Lower leg skin (tissue), 4 donors: ENCODE results near the gene BAZ1B. TPM values are rescaled to one million over a fixed set of nuclear protein-coding genes. Genes with fewer than 3 reads are reported as not detected.

Experiments
- DNase-seq, 2 donors: peaks; one replicate each; pipeline ENCODE4 v3.0.0-alpha.2; 2019; ENCODE audit warnings: low spot score in 2 of 2
- H3K4me3 ChIP-seq: fragments of 200-600 bp; sonication (generic); 2 replicates; pipeline ENCODE4 v1.5.1; 2017; ENCODE audit warnings: mild to moderate bottlenecking, low read depth; ENCODE audit not compliant: poor library complexity, severe bottlenecking
- POLR2A ChIP-seq, 2 donors: fragments of 450-650 bp; IDR thresholded peaks; one replicate each; pipeline ENCODE4 v1.6.1; 2016 to 2017; ENCODE audit warnings: antibody characterized with exemption in 2 of 2, mild to moderate bottlenecking in 1 of 2, moderate library complexity in 1 of 2
- WGBS, 2 donors: methylation state at CpG; one replicate each; pipeline ENCODE4 v1.1.5; 2018; 5-methylcytosine and 5-hydroxymethylcytosine counted together
- intact Hi-C: fragments of 100-400 bp; cut with DNase I; formaldehyde crosslinking; loops from one replicate; pipeline ENCODE4 v1.15.0; 2023; ENCODE audit warnings: low total_unique reads
- total RNA-seq, 4 donors: library from RNA; depleted of rRNA; stranded (reverse); fragments of >200 nt; gene quantifications; one replicate each; pipeline ENCODE4 v1.1.0, GENCODE V29; 2016
- TF ChIP-seq, protein P1 (sequence below), 3 donors: fragments of 450-650 bp; IDR thresholded peaks; one replicate each; pipeline ENCODE4 v1.5.1; 2016; ENCODE audit warnings: antibody characterized with exemption in 3 of 3, mild to moderate bottlenecking in 3 of 3, moderate library complexity in 2 of 3

Gene BAZ1B
- total RNA-seq, 4 donors from 2014 or later: 22.6 to 33.6 (median 28.8) TPM

DNA sequence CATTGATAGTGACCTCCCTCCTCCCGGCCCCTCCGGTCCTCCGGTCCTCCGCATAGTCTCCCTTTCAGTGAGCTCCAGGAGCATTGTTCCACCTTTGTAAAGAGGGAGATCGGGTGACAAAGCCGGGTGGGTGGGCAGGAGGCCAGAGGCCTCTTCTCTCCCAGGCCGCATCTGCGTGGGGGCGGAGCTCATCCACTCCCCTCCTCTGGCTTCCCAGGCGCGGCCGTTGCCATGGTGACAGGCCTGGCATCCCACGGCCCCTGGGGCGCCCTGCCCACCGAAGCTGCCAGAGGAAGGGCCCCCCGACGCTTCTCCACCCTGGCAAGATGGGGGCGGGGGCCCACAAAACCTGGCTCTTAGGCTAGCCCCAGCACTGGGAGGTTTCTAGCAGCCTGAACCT lies 92.9 kb downstream of the BAZ1B start:
- intact Hi-C loops: no loop called here
- TF ChIP-seq, protein P1, sequence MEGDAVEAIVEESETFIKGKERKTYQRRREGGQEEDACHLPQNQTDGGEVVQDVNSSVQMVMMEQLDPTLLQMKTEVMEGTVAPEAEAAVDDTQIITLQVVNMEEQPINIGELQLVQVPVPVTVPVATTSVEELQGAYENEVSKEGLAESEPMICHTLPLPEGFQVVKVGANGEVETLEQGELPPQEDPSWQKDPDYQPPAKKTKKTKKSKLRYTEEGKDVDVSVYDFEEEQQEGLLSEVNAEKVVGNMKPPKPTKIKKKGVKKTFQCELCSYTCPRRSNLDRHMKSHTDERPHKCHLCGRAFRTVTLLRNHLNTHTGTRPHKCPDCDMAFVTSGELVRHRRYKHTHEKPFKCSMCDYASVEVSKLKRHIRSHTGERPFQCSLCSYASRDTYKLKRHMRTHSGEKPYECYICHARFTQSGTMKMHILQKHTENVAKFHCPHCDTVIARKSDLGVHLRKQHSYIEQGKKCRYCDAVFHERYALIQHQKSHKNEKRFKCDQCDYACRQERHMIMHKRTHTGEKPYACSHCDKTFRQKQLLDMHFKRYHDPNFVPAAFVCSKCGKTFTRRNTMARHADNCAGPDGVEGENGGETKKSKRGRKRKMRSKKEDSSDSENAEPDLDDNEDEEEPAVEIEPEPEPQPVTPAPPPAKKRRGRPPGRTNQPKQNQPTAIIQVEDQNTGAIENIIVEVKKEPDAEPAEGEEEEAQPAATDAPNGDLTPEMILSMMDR (IDR thresholded peaks at IDR 0.05): no peak
- no peak for TF ChIP-seq POLR2A (IDR thresholded peaks at IDR 0.05)
- DNase-seq: no peak
- WGBS, 2 donors: 22 to 38% methylated on average over 9 to 15 of the region's 18 CpGs
- no peak overlapping the region for H3K4me3 ChIP-seq

DNA sequence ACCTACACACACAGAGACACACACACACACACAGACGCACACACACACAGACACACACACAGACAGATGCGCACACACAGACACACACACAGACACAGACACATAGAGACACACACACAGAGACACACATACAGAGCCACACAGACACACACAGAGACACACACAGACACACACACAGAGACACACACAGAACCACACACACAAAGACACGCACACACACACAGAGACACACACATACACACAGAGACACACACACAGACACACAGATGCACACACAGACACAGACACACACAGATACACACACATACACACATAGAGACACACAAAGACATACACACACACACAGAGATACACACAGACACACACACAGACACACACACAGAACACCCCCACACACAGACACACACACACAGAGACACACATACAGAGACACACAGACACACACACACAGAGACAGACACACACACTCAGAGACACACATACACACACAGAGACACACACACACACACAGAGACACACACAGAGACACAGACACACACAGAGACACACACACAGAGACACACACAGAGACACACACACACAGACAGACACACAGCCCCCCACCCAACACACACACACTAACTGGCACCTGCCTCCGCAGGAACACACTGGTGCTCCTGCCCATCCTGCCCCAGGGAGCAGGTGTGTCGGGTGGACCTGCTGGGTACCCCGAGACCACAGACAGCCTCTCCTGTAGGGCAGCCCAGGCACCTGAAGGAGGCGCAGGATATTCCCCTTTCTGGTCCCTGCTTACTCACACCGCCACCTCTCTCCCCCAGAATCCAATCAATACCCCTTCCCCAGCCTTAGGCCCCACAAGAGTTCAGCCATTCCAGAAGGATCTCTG lies 93.9 kb downstream of the BAZ1B start:
- intact Hi-C loops: no loop called here
- 71 to 81% methylated on average over 8 of the region's 8 CpGs for WGBS, 2 donors
- TF ChIP-seq POLR2A (IDR thresholded peaks at IDR 0.05): no peak
- TF ChIP-seq, protein P1 (IDR thresholded peaks at IDR 0.05): no peak
- no peak for DNase-seq
- no peak overlapping the region for H3K4me3 ChIP-seq

DNA sequence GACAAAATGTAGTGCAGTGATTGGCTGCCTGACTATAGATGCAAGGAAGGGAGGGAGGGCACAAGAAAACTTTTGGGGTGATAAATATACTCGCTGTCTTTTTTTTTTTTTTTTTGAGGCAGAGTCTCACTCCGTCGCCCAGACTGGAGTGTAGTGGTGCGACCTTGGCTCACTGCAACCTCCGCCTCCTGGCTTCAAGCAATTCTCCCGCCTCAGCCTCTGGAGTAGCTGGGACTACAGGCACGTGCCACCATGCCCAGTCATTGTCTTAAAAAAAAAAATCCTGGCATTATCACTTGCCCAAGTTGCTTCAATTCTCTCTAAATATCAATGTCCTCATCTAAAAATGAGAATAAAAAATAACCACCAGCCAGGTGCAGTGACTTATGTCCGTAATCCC lies 96.1 kb downstream of the BAZ1B start:
- H3K4me3 ChIP-seq: no peak overlapping the region
- 67 to 69% methylated on average over 8 of the region's 8 CpGs for WGBS, 2 donors
- TF ChIP-seq, protein P1 (IDR thresholded peaks at IDR 0.05): no peak
- TF ChIP-seq POLR2A (IDR thresholded peaks at IDR 0.05): no peak
- DNase-seq: no peak
- intact Hi-C loops: no loop called here

DNA sequence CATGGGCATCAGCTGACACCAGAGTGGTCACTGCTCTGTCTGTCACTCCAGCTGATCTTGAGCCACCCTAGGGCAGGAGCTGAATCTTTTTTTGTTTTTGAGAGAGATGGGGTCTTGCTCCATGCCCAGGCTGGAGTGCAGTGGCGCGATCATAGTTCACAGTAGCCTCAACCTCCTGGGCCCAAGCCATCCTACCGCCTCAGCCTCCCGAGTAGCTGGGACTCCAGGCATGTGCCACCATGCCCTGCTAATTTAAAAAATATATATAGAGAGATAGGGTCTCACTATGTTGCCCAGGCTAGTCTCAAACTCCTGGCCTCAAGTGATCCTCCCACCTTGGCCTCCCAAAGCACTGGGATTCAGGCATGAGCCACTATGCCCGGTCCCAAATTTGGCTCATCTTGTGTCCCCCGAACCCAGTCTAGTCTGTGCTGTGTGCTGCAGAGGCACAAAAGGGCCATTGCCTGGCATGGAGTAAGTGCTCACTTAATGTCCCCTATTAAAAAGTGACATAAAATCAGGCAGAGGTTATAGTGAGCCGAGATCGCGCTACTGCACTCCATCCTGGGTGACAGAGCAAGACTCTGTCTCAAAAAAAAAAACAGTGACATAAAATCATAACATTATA lies 96.6 kb downstream of the BAZ1B start:
- no peak for DNase-seq
- intact Hi-C loops: no loop called here
- 88 to 90% methylated on average over 9 of the region's 9 CpGs for WGBS, 2 donors
- H3K4me3 ChIP-seq: no peak overlapping the region
- TF ChIP-seq, protein P1 (IDR thresholded peaks at IDR 0.05): no peak
- no peak for TF ChIP-seq POLR2A (IDR thresholded peaks at IDR 0.05)

DNA sequence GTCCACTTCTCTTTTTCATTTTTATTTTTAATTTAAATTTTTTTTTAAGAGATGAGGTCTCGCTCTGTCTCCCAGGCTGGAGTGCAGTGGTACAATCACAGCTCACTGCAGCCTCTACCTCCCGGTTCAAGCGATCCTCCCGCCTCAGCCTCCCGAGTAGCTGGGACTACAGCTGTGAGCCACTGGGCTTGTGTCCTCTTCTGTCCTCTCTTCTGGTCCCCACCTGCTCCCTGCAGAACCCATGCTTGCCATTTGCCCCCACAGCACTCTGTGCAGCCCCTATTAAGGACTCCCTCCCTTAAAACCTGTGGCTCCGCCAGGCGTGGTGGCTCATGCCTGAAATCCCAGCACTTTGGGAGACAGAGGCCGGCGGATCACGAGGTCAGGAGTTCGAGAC lies 97.6 kb downstream of the BAZ1B start:
- TF ChIP-seq, protein P1 (IDR thresholded peaks at IDR 0.05): no peak
- TF ChIP-seq POLR2A (IDR thresholded peaks at IDR 0.05): no peak

More for the DNA sequence above, 97.6 kb downstream of the BAZ1B start:
- intact Hi-C loops: no loop called here
- DNase-seq: no peak
- H3K4me3 ChIP-seq: no peak overlapping the region
- 83 to 86% methylated on average over 11 of the region's 11 CpGs for WGBS, 2 donors
